HCT116 (cell line): Measurements from ENCODE around the gene TARS3. TPM values are rescaled to one million over a fixed set of nuclear protein-coding genes. Genes with fewer than 3 reads are reported as not detected.

Experiments
- ATAC-seq: fragments of 200-7000 bp; cut with Tn5 transposase; 2 replicates; pipeline ENCODE4 v1.9.1; 2020; ENCODE audit warnings: mild to moderate bottlenecking, moderate library complexity
- BruUV-seq: library from RNA; stranded (reverse); fragments of 400-500 nt; replicated peaks from 2 replicates; lab custom pipeline; 2021; lab: Mats Ljungman, UMichigan
- CTCF ChIA-PET: fragments of 300-600 bp; sonication (Branson Sonifier 250); formaldehyde crosslinking; loops from one replicate; lab custom pipeline; 2021; ENCODE audit warnings: antibody characterized with exemption; lab: Charles Lee
- POLR2A ChIA-PET: fragments of 300-600, 350-600 bp; sonication (Branson Sonifier 250); formaldehyde crosslinking; loops from one replicate; lab custom pipeline; 2021; ENCODE audit warnings: antibody characterized with exemption; lab: Charles Lee
- RAD21 ChIA-PET, 2 experiments: fragments of 300-600 bp; sonication (Branson Sonifier 250); formaldehyde crosslinking; loops; one replicate each; lab custom pipeline; 2023; ENCODE audit warnings: low total read pairs in 2 of 2; ENCODE audit not compliant: uncharacterized antibody in 2 of 2, unreplicated experiment in 2 of 2, low non-redundant PET in 1 of 2; lab: Charles Lee
- DNase-seq: peaks from one replicate; pipeline ENCODE4 v3.0.0-alpha.2; 2010; ENCODE audit warnings: low read depth, low spot score
- H2AFZ ChIP-seq: fragments of 200-600 bp; shearing (Covaris generic), sonication (generic); 2 replicates; pipeline ENCODE4 v1.6.1; 2017; ENCODE audit warnings: low read depth, mixed run types, mixed read lengths, antibody characterized with exemption, low read length; ENCODE audit not compliant: poor library complexity, severe bottlenecking
- H3K27ac ChIP-seq: 2 replicates; pipeline ENCODE4 v1.5.1; 2012; ENCODE audit warnings: low read depth, low read length
- H3K27me3 ChIP-seq: fragments of 200-600 bp; sonication (generic); 2 replicates; pipeline ENCODE4 v1.6.1; 2016; ENCODE audit warnings: mixed run types, low read length, mixed read lengths; ENCODE audit not compliant: insufficient read depth
- H3K36me3 ChIP-seq, 2 experiments: fragments of 200-500 bp in 1 of 2; fragments of 200-600 bp in 1 of 2; sonication (Bioruptor generic) in 1 of 2; sonication (generic) in 1 of 2; 2 replicates each; pipeline versions ENCODE4 v1.5.1 to v1.6.1; 2014 to 2016; ENCODE audit warnings: low read length in 2 of 2, inconsistent platforms in 1 of 2, mixed read lengths in 1 of 2, mixed run types in 1 of 2; ENCODE audit not compliant: insufficient read depth in 2 of 2, control insufficient read depth in 1 of 2
- H3K4me1 ChIP-seq, 2 experiments: fragments of 200-600 bp in 1 of 2; sonication (generic) in 1 of 2; 2 replicates each; pipeline versions ENCODE4 v1.5.1 to v1.6.1; 2012 to 2017; ENCODE audit warnings: low read length in 2 of 2, inconsistent platforms in 1 of 2, mild to moderate bottlenecking in 1 of 2, mixed read lengths in 1 of 2, mixed run types in 1 of 2, moderate library complexity in 1 of 2; ENCODE audit not compliant: insufficient read depth in 2 of 2, control insufficient read depth in 1 of 2
- H3K4me2 ChIP-seq: fragments of 200-600 bp; sonication (generic); 2 replicates; pipeline ENCODE4 v1.6.1; 2017; ENCODE audit warnings: mixed run types, low read length, mixed read lengths
- H3K4me3 ChIP-seq, 2 experiments: fragments of 200-600 bp in 1 of 2; sonication (generic) in 1 of 2; replicated peaks in 1 of 2; 2 replicates each; pipeline ENCODE4 v1.5.1; 2011 to 2016; ENCODE audit warnings: low read length in 2 of 2, control low read depth in 1 of 2, low read depth in 1 of 2, mild to moderate bottlenecking in 1 of 2, mixed read lengths in 1 of 2, mixed run types in 1 of 2
- H3K79me2 ChIP-seq: fragments of 200-600 bp; sonication (generic); 2 replicates; pipeline ENCODE4 v1.6.1; 2017; ENCODE audit warnings: mild to moderate bottlenecking, mixed run types, low read length, moderate library complexity, mixed read lengths; ENCODE audit not compliant: insufficient read depth
- H3K9ac ChIP-seq: fragments of 200-600 bp; sonication (generic); 2 replicates; pipeline ENCODE4 v1.6.1; 2016; ENCODE audit warnings: low read length, mixed read lengths
- H3K9me2 ChIP-seq: fragments of 200-600 bp; sonication (generic), shearing (Covaris generic); 2 replicates; pipeline ENCODE4 v1.6.1; 2017; ENCODE audit warnings: mixed run types, mild to moderate bottlenecking, moderate library complexity; ENCODE audit not compliant: insufficient read depth
- H3K9me3 ChIP-seq, 2 experiments: fragments of 200-500 bp in 1 of 2; fragments of 200-600 bp in 1 of 2; sonication (Bioruptor generic) in 1 of 2; sonication (generic) in 1 of 2; 2 replicates each; pipeline ENCODE4 v1.6.1; 2014 to 2017; ENCODE audit warnings: low read length in 2 of 2, mixed read lengths in 2 of 2, inconsistent platforms in 1 of 2, low read depth in 1 of 2, mild to moderate bottlenecking in 1 of 2, mixed run types in 1 of 2, moderate library complexity in 1 of 2; ENCODE audit not compliant: control insufficient read depth in 1 of 2, insufficient read depth in 1 of 2
- H4K20me1 ChIP-seq: fragments of 200-600 bp; sonication (generic), shearing (Covaris generic); 2 replicates; pipeline ENCODE4 v1.6.1; 2017; ENCODE audit warnings: mixed run types, mild to moderate bottlenecking, moderate library complexity; ENCODE audit not compliant: insufficient read depth
- CBX3 ChIP-seq: IDR thresholded peaks from 2 replicates; pipeline ENCODE4 v1.6.1; 2012; ENCODE audit warnings: low read depth
- CEBPB ChIP-seq: IDR thresholded peaks from 2 replicates; pipeline ENCODE4 v1.6.1; 2012; ENCODE audit warnings: low read depth
- EGR1 ChIP-seq: IDR thresholded peaks from 2 replicates; pipeline ENCODE4 v1.6.1; 2012; ENCODE audit warnings: low read depth
- JUND ChIP-seq: IDR thresholded peaks from 2 replicates; pipeline ENCODE4 v1.6.1; 2012
- POLR2AphosphoS5 ChIP-seq: IDR thresholded peaks from 2 replicates; pipeline ENCODE4 v1.6.1; 2011; ENCODE audit warnings: mild to moderate bottlenecking, low read depth, low read length, moderate library complexity
- SIN3A ChIP-seq: IDR thresholded peaks from 2 replicates; pipeline ENCODE4 v1.6.1; 2012; ENCODE audit warnings: low read depth
- SP1 ChIP-seq: IDR thresholded peaks from 2 replicates; pipeline ENCODE4 v1.6.1; 2012; ENCODE audit warnings: low read depth
- SRF ChIP-seq: IDR thresholded peaks from 2 replicates; pipeline ENCODE4 v1.6.1; 2012; ENCODE audit warnings: low read depth
- ZNF274 ChIP-seq: fragments of 200-500 bp; sonication (Bioruptor generic); IDR thresholded peaks from 2 replicates; pipeline ENCODE4 v1.6.1; 2014; ENCODE audit warnings: mild to moderate bottlenecking, low read depth, low read length, inconsistent platforms
- intact Hi-C: fragments of 100-400 bp; cut with micrococcal nuclease; formaldehyde crosslinking; loops from 2 replicates; pipeline ENCODE4 v1.10.0; 2022
- total RNA-seq: library from RNA; stranded (reverse); gene quantifications from one replicate; pipeline ENCODE4 v1.2.1, GENCODE V29; 2021; ENCODE audit not compliant: unreplicated experiment
- TF ChIP-seq, protein P1 (sequence below): IDR thresholded peaks from 2 replicates; pipeline ENCODE4 v1.6.1; 2012

The TARS3 gene
- total RNA-seq, 1 experiment from 2014 or later: 11.1 TPM

- intact Hi-C loops: no loop called here
- RAD21 ChIA-PET: no interaction called here
Observed at GRCh38 chr15:101697488-101697887, 26.8 kb downstream of the TARS3 start.

DNA sequence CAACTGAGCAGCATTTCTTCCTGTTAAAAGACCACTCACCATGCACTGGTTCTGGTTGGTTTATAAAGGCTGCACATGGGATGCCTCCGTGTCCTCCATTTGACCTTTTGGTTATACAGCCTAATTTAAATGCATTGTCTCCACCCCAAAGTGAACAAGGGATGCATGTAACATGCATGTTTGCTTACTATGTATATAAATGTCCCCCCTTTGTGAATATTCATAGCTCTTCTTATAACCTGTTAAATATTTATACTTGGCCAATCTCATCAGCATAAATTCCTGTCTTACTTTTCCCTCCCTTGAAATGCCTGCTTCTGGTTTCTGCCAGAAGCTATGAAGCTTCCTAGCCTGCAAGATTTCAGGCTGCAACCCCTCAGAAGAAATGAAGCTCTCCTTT, 27.4 kb downstream of the TARS3 start:
- H4K20me1 ChIP-seq: no peaks in the 10 kb centered on the region
- H3K9me2 ChIP-seq: no peaks in the 10 kb centered on the region
- peaks cover 6 to 9% of the 10 kb centered on the region in 2 experiments for H3K36me3 ChIP-seq
- no peaks in the 10 kb centered on the region for H3K9me3 ChIP-seq
- H3K27me3 ChIP-seq: no peaks in the 10 kb centered on the region
- no peak overlapping the region for H3K4me3 ChIP-seq
- no TSS peak for BruUV-seq
- H3K4me1 ChIP-seq: no peaks in the 10 kb centered on the region
- ATAC-seq (no peak), DNase-seq (no peak)
- intact Hi-C loops: no loop called here
- H3K27ac ChIP-seq: no peak overlapping the region
- no peak for TF ChIP-seq POLR2AphosphoS5
- TF ChIP-seq JUND: no peak
- TF ChIP-seq SP1: no peak
- TF ChIP-seq CBX3: no peak
- no peak for TF ChIP-seq CEBPB
- no peak for TF ChIP-seq SIN3A
- TF ChIP-seq EGR1: no peak
- TF ChIP-seq, protein P1, sequence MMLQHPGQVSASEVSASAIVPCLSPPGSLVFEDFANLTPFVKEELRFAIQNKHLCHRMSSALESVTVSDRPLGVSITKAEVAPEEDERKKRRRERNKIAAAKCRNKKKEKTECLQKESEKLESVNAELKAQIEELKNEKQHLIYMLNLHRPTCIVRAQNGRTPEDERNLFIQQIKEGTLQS: no peak
- no peak overlapping the region for H3K4me2 ChIP-seq
- ChIA-PET CTCF (no interaction called here), RAD21 (no interaction called here), POLR2A (no interaction called here)
- no peaks in the 10 kb centered on the region for H3K79me2 ChIP-seq
- no peak overlapping the region for H2AFZ ChIP-seq
- no peak overlapping the region for H3K9ac ChIP-seq

More at GRCh38 chr15:101697488-101697887, 26.8 kb downstream of the TARS3 start:
- no peak overlapping the region for H3K9ac ChIP-seq
- no peaks in the 10 kb centered on the region for H3K79me2 ChIP-seq
- CTCF ChIA-PET: no interaction called here
- H3K27me3 ChIP-seq: no peaks in the 10 kb centered on the region
- peaks cover 6 to 9% of the 10 kb centered on the region in 2 experiments for H3K36me3 ChIP-seq
- TF ChIP-seq ZNF274 (no peak), SRF (no peak)
- TF ChIP-seq, all 23 proteins: peak for 0
- no peak for DNase-seq
- ATAC-seq: no peak
- Histone ChIP-seq H2AFZ (no peak overlapping the region), H3K9me3 (no peaks in the 10 kb centered on the region), H3K9me2 (no peaks in the 10 kb centered on the region), H3K4me3 (no peak overlapping the region), H3K27ac (no peak overlapping the region), H3K4me2 (no peak overlapping the region), H3K4me1 (no peaks in the 10 kb centered on the region), H4K20me1 (no peaks in the 10 kb centered on the region)
- POLR2A ChIA-PET: no interaction called here
- BruUV-seq: no TSS peak
